ENCODE data around the gene ALDH1L2.

- TF ChIP-seq CTCF (IDR thresholded peaks at IDR 0.05) (no peak), POLR2AphosphoS5 (IDR thresholded peaks at IDR 0.05) (no peak)
These were observed 43.8 kb downstream of the ALDH1L2 start for GRCh38 chr12:105040476-105040875.
